Loucy (cell line): ENCODE results near the gene ACAP2.

ENCODE experiments used
- H2AFZ ChIP-seq: fragments of 200-600 bp; sonication (generic); 2 replicates; pipeline ENCODE4 v1.6.0; 2016; ENCODE audit warnings: antibody characterized with exemption, mild to moderate bottlenecking, low read length, moderate library complexity
- H3F3A ChIP-seq: fragments of 200-600 bp; 2 replicates; pipeline ENCODE4 v1.6.0; 2016; ENCODE audit warnings: antibody characterized with exemption, low read depth, mild to moderate bottlenecking
- H3K27me3 ChIP-seq: fragments of 200-600 bp; sonication (generic); 2 replicates; pipeline ENCODE4 v1.6.1; 2014; ENCODE audit warnings: low read length, mild to moderate bottlenecking; ENCODE audit not compliant: insufficient read depth, poor library complexity, severe bottlenecking
- H3K36me3 ChIP-seq: fragments of 200-600 bp; sonication (generic); 2 replicates; pipeline ENCODE4 v1.6.1; 2016; ENCODE audit warnings: low read length; ENCODE audit not compliant: insufficient read depth
- H3K4me1 ChIP-seq: fragments of 200-600 bp; sonication (generic); 2 replicates; pipeline ENCODE4 v1.5.1; 2014; ENCODE audit warnings: low read length, mild to moderate bottlenecking; ENCODE audit not compliant: insufficient read depth, poor library complexity, severe bottlenecking
- H3K4me2 ChIP-seq: fragments of 200-600 bp; sonication (generic); 2 replicates; pipeline ENCODE4 v1.6.0; 2014; ENCODE audit warnings: antibody characterized with exemption, low read length, low read depth, mild to moderate bottlenecking; ENCODE audit not compliant: poor library complexity, severe bottlenecking
- H3K4me3 ChIP-seq: fragments of 200-600 bp; sonication (generic); 2 replicates; pipeline ENCODE4 v1.5.1; 2014; ENCODE audit warnings: low read length, mild to moderate bottlenecking, mixed read lengths; ENCODE audit not compliant: poor library complexity, severe bottlenecking
- H3K79me2 ChIP-seq: fragments of 200-600 bp; sonication (generic); 2 replicates; pipeline ENCODE4 v1.6.1; 2014; ENCODE audit warnings: low read length; ENCODE audit not compliant: insufficient read depth
- H3K9ac ChIP-seq: fragments of 200-600 bp; sonication (generic); 2 replicates; pipeline ENCODE4 v1.6.0; 2014; ENCODE audit warnings: mild to moderate bottlenecking, low read depth, low read length, moderate library complexity; ENCODE audit not compliant: poor library complexity, severe bottlenecking
- H3K9me2 ChIP-seq: fragments of 200-600 bp; sonication (generic); replicated peaks from 2 replicates; pipeline ENCODE4 v1.6.1; 2016; ENCODE audit warnings: low read depth, low read length, mixed read lengths
- H3K9me3 ChIP-seq: fragments of 200-600 bp; sonication (generic); 2 replicates; pipeline ENCODE4 v1.6.1; 2014; ENCODE audit warnings: mild to moderate bottlenecking, antibody characterized with exemption, low read length, low read depth; ENCODE audit not compliant: insufficient read depth
- H4K20me1 ChIP-seq: fragments of 200-600 bp; sonication (generic); 2 replicates; pipeline ENCODE4 v1.6.0; 2014; ENCODE audit warnings: antibody characterized with exemption, low read length, mild to moderate bottlenecking; ENCODE audit not compliant: insufficient read depth, poor library complexity, severe bottlenecking
- EZH2phosphoT487 ChIP-seq: fragments of 200-600 bp; IDR thresholded peaks from 2 replicates; pipeline ENCODE4 v1.6.1; 2018; ENCODE audit warnings: antibody characterized with exemption, mild to moderate bottlenecking, moderate library complexity, borderline replicate concordance
- TF ChIP-seq, protein P1 (sequence below): fragments of 200-600 bp; sonication (generic); conservative IDR thresholded peaks from 2 replicates; pipeline ENCODE4 v1.5.1; 2014; ENCODE audit warnings: mild to moderate bottlenecking, antibody characterized with exemption, low read length

Gene ACAP2

DNA sequence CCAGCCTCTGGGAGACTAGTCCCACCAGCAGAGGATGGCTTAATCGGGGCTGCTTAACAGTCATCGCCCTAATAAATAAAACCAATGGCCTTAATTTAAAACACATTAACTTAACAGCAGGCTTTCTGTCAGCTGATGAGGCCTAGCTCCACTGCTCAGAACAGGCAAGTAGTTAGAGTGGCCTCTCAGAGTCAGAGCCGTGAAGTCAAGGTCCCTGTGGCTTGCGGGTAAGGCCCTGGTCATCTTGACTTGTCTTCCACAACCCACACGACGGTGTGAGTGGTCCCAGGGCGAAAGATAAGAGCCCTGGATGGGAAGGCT is 183.7 kb downstream of the ACAP2 start:
- Histone ChIP-seq H3F3A (no peaks in the 10 kb centered on the region), H3K4me1 (peaks cover 63% of the 10 kb centered on the region), H3K9me3 (no peaks in the 10 kb centered on the region), H3K36me3 (no peaks in the 10 kb centered on the region), H3K9ac (peak overlapping the region; percentile 91), H3K27me3 (no peaks in the 10 kb centered on the region), H3K9me2 (no peaks in the 10 kb centered on the region), H3K79me2 (peaks cover 90% of the 10 kb centered on the region), H2AFZ (no peak overlapping the region), H3K4me2 (peak overlapping the region; percentile 88), H3K4me3 (peak overlapping the region; percentile 68), H4K20me1 (no peaks in the 10 kb centered on the region)
- TF ChIP-seq, protein P1, sequence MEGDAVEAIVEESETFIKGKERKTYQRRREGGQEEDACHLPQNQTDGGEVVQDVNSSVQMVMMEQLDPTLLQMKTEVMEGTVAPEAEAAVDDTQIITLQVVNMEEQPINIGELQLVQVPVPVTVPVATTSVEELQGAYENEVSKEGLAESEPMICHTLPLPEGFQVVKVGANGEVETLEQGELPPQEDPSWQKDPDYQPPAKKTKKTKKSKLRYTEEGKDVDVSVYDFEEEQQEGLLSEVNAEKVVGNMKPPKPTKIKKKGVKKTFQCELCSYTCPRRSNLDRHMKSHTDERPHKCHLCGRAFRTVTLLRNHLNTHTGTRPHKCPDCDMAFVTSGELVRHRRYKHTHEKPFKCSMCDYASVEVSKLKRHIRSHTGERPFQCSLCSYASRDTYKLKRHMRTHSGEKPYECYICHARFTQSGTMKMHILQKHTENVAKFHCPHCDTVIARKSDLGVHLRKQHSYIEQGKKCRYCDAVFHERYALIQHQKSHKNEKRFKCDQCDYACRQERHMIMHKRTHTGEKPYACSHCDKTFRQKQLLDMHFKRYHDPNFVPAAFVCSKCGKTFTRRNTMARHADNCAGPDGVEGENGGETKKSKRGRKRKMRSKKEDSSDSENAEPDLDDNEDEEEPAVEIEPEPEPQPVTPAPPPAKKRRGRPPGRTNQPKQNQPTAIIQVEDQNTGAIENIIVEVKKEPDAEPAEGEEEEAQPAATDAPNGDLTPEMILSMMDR = no peak
- no peak for TF ChIP-seq EZH2phosphoT487

DNA sequence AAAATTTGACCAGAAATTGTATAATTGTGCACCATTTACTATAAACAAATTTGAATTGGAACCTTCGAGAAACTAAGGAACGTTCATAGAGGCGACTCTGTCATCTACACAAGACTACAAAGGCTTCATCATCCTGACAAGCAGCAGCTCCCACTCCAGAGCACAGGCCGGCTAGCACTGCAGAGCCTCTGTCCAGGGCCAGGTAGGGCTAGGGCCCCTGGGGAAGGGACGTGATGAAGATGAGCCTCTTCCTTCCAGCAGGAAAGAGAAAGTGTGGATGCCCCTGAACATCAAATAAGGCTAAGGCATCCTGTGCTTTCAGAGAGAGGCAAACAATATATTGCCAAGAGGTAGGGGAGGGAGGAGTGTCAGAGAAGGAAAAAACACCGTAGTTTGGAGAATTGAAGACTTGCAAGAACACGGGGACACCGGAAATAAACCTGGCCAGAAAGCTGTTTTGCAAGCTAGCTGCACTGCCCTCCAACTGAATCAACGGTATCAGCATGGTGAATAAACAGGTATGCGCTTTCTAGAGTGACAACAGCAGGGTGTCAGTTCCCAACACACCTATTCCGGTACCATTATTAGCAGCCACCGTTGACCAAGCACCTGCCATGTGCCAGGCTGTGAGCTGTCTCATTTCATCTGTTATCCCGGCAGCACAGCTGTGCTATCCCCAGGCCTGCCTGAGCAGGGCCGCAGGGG is 184.2 kb downstream of the ACAP2 start:
- Histone ChIP-seq H3K36me3 (no peaks in the 10 kb centered on the region), H3F3A (no peaks in the 10 kb centered on the region), H3K4me1 (peaks cover 61% of the 10 kb centered on the region), H3K9me2 (no peaks in the 10 kb centered on the region), H3K9me3 (no peaks in the 10 kb centered on the region), H2AFZ (no peak overlapping the region), H3K9ac (peak overlapping the region; percentile 91), H3K4me2 (peak overlapping the region; percentile 88), H4K20me1 (no peaks in the 10 kb centered on the region), H3K27me3 (no peaks in the 10 kb centered on the region), H3K79me2 (peaks cover 90% of the 10 kb centered on the region), H3K4me3 (peak overlapping the region; percentile 68)
- TF ChIP-seq EZH2phosphoT487 = no peak
- TF ChIP-seq, protein P1 = no peak

- TF ChIP-seq EZH2phosphoT487 = no peak
- TF ChIP-seq, protein P1 = no peak
- H3K4me1 ChIP-seq = peaks cover 59% of the 10 kb centered on the region
- H3F3A ChIP-seq = no peaks in the 10 kb centered on the region
- H2AFZ ChIP-seq = no peak overlapping the region
- H3K36me3 ChIP-seq = no peaks in the 10 kb centered on the region
- H3K4me3 ChIP-seq = peak overlapping the region; percentile 68
- H4K20me1 ChIP-seq = no peaks in the 10 kb centered on the region
- H3K79me2 ChIP-seq = peaks cover 90% of the 10 kb centered on the region
- H3K27me3 ChIP-seq = no peaks in the 10 kb centered on the region
- no peaks in the 10 kb centered on the region for H3K9me2 ChIP-seq
- peak overlapping the region; percentile 91 for H3K9ac ChIP-seq
- H3K4me2 ChIP-seq = peak overlapping the region; percentile 88
- H3K9me3 ChIP-seq = no peaks in the 10 kb centered on the region
Observed at GRCh38 chr3:195257454-195258448, 185.1 kb downstream of the ACAP2 start.
